Measurements from ENCODE around the gene EPHA6.

Gene EPHA6

DNA sequence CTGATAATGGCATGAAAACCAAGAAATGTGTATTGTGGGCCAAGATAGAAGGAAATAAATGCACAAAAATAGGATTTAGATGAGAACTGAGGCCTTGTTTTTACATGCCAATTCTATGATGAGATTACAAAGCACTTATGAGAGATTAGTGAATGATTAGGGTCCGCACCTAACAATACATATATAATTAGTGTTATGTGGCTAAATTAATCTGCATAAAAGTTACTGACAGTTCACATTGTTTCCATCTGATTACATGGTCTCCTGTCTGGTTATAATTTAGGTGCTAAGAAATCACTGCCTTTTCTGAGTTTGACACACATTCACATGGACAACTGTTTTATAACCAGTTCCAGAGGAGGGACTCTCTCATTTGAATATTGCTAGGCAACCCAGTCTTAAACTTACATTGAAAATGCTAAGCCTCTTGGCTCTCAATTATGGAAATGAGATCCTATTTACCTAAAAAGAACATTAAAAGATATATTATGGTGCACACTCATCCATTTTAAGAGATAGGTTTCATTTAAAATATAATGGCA is 833.1 kb downstream of the EPHA6 start:
- no peak for DNase-seq (ENCODE audit: low read depth)

DNA sequence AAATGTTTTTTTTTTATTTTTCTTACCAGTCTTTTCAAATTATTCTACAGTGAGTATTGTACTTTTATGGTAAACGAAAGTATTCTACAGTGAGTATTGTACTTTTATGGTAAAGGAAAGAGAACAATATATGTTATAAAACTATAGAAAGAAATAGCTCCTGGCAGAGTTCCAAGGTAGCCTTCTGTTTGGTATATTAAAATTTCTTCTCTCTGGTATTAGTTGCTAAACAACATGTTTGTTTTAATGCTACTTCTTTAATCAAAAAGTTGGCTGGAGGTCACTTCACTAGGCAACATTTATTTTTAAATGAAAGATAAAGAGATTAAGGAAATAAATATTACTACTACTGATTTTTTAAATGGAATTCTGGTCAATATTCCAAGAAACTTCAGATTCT is 841.6 kb downstream of the EPHA6 start:
- DNase-seq (ENCODE audit: low read depth) = no peak

DNA sequence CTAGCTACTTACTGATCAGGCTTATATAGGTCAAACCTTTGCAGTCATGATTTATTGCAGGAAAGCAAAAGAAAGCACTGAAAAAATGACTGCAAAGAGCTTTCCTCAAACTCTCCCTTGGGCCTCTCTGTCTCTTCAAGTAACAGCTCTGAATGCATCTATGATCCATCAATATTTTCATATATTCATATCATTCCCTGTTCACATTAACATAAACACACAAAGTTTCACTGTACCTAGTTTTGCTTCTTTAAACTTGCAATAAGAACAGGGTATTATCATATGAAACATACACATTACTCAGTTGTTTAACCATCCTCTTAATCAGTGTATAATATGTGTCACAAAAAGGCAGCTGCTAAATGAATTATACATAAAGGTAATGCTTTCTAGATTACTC is 842.2 kb downstream of the EPHA6 start:
- DNase-seq (ENCODE audit: low read depth) = no peak

DNA sequence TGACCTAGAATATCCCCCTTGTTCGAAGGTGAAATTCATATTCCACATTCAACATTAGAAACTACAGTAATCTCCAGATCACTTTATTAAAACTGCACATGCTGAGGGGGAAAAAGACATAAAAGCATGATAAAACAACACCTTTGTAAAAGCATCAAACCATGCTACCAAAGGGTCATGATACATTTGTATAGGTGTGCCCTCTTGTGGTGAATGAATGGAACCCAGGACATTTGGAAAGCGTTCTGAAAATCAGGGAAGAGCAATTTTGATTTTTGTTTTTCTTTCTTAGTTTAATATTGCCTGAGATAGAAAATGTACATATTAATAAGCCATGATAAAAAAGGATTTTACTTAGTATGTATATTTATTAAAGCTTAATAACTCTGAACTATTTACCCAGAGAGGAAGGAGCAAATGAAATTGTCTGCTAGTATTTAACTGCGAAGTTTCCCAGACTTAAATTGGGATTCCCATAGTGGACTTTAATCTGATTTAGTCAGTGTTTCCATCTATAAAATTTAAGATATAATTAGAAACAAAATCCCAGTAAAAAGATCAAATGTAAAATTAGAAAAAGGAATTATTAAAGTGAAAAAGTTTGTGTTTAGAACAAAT is 844.4 kb downstream of the EPHA6 start:
- no peak for DNase-seq (ENCODE audit: low read depth)

DNA sequence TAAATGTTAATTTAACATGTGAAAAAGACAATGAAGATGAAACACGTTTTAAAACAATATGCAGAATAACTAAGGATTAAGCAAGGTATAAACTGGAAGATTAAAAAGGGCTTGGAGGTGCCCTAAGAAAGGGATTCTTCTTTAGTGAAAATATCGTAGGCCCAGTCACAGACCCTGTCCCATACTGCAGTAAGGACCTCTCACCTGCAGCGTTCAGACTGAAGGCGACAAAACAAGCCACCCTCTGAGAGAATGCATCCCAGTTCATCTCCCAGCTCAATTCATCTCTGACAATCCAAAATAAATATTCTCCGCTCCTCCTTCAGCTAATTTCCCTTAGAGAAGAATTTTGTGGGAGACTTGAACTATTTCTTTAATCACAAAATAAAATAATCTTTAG is 847.9 kb downstream of the EPHA6 start:
- DNase-seq (ENCODE audit: low read depth) = no peak

DNA sequence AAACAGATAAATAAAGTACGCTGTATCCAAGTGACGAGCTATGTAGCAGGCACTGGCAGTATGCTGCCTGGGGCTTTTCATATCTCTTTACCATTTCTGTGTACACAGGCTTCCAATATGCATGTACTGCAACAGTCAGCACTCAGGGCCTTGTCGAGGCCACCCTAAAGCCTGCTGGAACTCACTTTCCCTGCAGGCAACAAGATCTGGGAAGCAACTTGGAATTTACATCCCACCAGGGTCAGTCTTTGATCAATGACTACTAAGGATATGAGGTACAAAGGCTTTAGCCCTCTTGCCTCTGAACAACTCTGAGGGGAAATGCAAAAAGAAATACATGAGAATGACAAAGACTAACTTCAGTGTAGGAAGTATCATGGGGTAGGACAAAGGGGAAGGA is 848.4 kb downstream of the EPHA6 start:
- DNase-seq (ENCODE audit: low read depth) = no peak

DNA sequence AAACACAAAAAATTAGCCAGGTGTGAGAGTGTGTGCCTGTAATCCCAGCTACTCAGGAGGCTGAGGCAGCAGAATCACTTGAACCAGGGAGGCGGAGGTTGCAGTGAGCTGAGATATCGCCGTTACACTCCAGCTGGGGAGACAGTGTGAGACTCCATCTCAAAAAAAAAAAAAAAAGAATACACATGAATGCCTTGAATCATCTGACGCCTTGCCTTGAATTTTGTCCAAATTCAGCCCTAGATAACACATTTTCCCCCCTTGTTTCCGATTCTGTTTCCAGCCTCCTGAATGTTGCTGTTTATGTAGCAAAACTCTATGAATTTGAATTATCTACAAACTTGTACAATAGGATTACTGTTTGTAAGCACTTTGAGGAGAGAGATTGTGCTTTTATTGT is 851.5 kb downstream of the EPHA6 start:
- DNase-seq (ENCODE audit: low read depth) = no peak

DNA sequence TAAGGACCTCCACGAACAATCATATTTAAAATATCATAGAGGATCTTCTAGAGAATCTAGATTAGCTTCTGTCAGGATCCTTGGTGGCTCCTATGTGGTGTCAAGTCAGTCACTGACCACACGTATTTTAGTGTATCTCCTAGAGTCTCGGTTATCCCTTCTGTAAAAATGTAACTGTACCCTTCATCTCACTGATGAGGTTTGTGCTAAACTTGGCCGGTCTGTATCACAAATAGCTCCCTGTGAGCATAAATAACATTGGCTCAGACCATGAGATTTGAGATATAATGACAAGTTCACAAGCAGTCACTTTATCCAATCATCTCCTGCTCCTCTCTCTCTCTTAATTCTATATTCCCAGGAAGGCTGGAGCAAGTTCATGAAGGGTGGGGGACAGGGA is 856.6 kb downstream of the EPHA6 start:
- DNase-seq (ENCODE audit: low read depth) = no peak

DNA sequence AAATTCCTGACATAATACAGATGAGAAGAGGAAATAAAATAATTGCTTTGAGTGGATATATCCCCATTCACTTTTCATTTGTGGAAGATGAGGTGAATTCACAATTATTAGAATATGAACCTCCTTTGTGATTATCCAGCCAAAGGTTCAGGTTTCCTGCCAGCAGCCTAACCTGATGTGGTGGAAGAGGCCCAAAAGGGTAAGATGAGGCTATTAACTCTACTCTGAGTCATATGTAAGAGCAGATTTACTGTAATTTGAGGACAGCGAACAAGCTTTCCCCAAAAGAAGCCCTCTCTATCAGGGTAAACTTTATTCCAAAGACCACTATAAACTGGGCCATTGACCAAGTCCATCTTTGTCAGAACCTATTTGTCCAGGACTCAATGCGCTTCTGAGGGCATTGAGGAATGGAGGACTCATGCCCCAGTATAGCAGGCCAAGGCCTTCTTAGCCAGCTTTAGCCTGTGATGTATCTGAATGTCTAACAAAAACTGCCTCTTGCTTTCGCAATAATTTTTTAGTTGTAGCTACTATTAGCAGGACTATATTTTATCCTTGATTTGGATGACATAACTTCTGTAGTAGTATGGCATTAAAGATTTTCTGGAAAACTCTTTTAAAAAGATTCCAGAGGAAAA is 859.1 kb downstream of the EPHA6 start:
- DNase-seq (ENCODE audit: low read depth) = no peak

DNA sequence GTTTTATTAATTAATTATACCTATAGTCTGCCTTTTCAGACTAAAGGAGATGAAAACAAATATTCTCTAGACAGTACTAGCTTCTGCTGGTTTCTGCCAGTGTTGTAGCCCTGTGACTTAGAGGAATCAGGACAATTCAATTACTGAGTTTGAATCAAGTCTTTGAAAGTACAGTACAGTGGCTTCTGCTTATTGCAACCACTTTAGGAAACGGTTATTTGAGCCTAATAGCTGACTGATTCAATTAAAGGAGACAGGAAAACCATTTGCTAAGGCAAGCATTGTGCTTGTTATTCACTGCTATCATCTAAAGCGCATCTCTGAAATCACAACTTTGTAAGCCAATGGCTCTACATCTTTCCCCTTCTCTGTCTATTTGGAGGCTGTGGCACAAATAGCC is 860.1 kb downstream of the EPHA6 start:
- DNase-seq (ENCODE audit: low read depth) = no peak

DNA sequence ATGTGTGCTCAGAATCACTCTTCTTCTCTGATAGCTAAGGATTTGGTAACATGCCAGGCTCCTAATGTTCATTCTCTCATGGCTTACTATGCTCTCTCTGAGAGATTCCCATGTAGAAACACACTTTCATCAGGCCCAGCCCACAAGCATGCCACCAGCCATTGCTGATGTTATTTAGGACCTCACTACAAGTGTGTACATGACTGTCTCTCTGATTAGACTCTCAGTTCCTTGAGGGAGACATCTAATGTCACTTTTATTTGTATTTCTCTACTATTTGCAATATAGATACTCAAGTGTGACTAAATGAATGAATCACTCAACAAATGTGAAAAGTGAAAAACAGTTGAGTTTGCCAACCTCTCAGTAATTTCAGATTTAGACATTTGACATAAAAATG is 865.8 kb downstream of the EPHA6 start:
- no peak for DNase-seq (ENCODE audit: low read depth)

DNA sequence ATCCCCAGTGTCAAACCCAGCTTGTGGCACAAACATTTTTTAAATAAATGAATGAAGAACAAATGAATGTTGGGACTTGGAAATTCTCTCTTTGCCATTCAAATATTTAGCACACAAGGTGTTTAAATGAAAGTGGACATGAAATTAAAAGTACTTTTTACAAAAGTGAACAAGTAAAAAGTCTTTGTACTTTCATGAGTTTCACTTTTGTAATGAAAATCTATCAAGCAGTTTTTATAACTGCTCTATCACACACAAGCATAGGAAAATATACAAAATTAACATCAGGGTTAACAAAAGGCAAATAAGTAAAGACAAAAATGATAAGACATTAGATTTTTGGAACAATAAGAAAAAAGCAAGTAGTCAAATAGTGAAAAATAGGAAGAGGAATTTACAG is 866.3 kb downstream of the EPHA6 start:
- DNase-seq (ENCODE audit: low read depth) = no peak

DNA sequence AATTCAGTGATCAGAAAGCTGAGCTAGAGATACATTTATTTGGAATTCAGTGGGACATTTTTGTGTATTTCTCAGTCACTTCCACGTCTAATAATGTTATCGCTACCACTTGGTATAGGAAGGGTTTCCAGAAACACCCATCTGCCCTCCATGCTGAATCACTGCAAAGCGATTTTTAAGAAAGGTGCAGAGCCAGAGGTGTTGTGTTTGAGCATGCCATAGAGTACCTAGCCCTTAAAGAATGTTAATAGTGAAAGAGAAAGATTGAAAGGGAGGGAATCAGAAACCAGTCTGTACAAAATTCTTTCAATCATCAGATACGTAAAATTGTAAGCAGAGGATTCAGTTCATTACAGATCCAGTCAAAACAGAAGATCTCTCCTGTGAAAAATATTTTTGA is 870.1 kb downstream of the EPHA6 start:
- no peak for DNase-seq (ENCODE audit: low read depth)

DNA sequence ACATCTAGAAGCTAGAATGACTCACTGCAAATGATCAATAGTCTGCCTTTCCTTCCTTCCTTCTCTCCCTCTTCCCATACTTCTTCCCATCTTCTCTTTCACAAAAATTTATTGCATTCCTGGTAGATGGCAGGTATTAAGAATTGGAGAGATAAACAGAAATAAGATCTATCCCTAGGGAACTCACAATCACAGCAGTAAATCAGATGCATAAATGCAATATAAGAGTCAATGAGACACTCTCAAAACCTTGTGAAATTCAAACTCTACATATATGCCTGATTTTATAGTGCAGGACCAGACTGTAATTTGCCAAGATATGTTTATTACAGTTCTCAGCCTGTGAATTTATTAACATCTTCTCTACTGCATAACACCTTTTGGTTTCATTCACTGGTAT is 871.9 kb downstream of the EPHA6 start:
- no peak for DNase-seq (ENCODE audit: low read depth)

DNA sequence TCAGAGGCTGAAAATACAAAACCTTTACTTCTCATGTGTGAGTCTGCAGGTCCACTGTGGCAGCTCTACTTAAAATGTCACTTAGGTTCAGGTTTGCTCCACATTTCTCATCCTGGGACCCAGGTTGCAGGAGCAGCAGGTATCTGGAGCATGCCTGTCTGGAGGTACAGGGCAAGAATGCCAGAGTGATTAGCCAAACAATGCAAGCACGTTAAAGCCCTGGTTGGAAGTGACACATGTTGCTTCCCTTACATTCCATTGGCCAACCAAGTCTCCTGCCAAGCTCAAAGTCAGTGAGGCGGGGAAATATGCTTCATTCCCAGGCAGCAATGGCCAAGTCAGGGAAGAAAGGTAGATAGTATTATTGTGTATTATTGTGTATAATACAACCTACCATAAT is 873.3 kb downstream of the EPHA6 start:
- DNase-seq (ENCODE audit: low read depth) = no peak

DNA sequence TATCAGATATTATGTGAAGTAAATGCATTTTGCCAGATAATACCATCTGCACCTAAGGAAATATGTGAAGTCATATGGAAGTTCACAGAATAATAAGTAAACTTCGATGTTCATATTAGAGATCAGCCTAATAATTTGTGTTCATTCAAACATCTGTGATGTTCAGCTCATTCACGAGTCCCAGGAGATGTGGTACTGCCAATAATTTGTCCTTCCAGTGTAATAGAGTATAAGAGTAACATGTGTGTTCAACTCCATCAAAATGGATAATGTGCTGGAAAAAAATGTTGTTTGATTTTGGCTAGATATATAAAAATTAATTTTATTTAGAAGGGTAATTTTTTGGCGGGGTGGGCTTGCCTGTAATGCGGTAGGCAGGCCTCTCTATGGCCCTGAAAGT is 874.7 kb downstream of the EPHA6 start:
- DNase-seq (ENCODE audit: low read depth) = no peak

DNA sequence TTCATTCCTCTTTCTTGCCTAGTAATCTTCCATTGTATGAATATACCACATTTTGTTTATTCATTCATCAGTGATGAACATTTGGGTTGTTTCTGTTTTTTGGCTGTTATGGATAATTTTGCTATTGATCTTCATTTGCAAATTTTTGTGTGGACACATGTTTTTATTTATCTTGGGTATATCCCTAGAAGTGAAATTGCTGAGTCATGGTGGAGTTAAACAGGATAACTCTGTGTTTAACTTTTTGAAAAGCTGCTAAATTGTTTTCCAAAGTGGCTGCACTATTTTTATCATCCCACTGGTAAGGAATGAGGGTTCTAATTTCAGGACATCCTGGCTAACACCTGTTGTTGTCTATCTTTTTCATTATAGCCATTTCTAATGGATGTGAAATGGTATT is 875.6 kb downstream of the EPHA6 start:
- DNase-seq (ENCODE audit: low read depth) = no peak

DNA sequence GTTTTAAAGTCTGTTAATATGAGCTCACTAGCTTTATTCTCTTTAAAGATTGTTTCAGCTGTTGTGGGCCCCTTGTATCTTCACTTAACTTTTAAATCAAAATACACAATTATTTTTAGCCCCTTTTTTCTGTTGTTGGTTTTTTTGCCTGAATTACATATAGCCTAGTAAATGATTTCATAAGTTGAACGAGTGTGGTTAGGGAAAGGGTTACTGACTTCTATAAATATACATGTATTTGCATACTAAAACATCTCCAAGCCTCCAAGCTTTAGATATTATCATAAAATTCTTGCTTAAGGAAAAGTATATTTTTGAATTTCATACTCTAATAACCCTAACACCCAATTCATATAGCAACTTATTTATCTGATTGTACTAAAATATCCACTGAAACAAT is 877.0 kb downstream of the EPHA6 start:
- DNase-seq (ENCODE audit: low read depth) = no peak

DNA sequence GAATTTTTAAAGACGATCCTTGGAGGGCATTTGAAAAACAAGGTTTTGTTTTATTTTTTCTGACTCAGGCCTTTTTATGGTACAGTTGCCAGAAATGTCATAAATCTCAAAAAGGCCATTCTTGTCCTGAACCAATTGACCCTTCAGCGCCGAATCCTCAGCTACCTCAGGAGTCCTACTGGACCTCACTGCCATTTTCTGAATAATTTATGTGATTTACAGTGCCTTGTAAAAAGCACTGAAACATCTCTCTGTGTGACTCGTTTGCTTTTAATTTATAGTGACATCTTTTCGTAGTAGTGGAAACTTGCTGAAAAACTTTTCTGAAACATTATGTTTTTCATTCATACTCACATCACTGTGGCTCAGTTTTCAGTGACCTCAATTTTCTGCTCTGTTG is 878.0 kb downstream of the EPHA6 start:
- DNase-seq (ENCODE audit: low read depth) = no peak

DNA sequence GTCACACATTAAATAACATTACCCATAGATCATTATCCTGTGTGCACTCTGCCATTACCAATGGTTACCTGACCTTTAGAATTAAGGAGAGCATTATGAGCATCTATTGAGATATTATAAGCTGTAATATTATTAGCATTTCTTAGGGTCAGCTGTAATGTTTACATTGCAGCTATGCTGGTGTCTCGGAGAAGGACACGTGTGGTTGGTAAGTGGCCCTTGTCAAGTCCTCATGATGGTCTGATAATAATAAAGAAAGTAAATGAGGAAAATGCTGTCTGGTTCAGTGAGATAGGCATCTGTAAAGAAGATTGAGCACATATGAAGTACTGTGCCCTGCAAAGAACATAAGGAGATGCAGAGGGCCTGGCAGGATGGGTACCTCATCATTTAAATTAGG is 878.4 kb downstream of the EPHA6 start:
- DNase-seq (ENCODE audit: low read depth) = no peak

DNA sequence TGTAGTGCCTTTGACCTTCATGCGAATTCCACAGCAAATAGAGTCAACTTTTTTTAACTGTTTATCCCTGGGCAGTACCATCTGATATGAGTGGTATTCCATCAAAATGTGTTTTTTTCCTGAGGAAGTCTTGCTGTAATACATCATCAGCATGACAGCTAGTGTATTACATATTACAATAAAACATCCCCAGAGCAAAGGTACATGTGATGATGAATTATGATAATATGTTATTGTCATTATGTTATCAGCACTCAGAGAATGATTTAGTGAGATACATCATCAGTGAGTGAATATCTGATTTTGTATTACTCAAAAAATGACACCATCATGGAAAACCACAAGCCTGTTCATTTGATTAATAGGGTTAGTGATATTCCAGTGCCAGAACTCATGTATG is 880.5 kb downstream of the EPHA6 start:
- DNase-seq (ENCODE audit: low read depth) = no peak

DNA sequence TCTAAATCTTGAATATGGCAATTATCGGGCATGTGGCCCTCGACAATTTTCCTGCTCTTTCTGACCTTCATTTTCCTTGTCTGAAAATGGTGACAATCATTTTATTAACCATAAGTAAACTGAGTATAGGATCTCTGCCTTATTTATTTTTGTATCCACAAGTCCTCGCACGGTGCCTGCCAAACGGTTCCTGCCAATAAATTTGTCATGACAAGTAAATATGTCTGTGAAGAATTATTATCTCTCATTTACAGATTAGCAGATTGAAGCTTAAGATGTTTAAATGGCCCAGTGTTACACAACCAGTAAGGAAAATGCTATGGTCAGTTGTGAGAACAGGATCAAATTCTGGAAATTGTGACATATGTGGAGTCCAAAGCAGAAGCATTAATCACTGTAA is 884.3 kb downstream of the EPHA6 start:
- DNase-seq (ENCODE audit: low read depth) = no peak

DNA sequence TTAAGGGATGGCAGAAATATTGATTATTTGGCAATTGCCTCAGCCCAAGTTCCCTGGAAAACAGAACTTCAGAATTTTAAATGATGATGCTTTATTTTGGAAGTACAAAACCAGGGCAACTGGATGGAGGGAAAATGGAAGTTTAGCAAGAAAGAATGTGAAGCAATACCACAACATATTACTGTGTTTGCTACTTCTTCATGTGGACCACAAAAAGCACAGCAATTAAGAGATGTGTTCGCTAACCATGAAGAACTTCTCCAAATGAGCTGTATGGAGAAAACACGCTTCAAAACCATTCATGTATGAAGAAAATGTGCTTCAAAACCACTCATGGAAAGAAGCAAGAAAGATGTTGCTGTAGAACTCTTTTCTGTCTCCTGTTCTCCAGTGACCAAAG is 885.5 kb downstream of the EPHA6 start:
- no peak for DNase-seq (ENCODE audit: low read depth)

DNA sequence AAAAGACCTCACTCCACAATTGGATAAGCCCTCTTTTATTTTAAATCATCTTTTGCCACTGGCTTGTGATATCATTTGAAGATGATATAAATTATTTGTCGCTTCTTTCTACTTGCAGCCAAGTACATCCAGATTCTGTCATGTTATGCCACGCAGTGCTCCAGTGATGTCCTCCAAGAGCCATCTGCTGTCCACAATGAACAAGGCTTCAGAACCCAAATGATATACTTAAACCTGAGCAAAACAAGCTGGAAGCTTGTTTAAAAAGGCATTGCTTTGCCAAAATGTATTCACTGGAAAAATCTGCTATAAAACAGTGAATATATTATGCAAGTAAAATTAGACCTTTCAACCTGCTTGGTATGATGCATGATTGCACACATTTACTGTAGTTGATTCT is 891.4 kb downstream of the EPHA6 start:
- DNase-seq (ENCODE audit: low read depth) = no peak

All from activated T-cell treated with anti-CD3 and anti-CD28 coated beads for 48 hours (primary cell).